Measurements from ENCODE around the gene RORC. TPM values are rescaled to one million over a fixed set of nuclear protein-coding genes. Genes with fewer than 3 reads are reported as not detected.
"Not testable (repeated sequence)": the region's sequence is repeated elsewhere in the genome, so short reads cannot be mapped to it uniquely, and the experiment has no call there.

The RORC gene
- not detected for total RNA-seq
- 0.14 TPM for polyA plus RNA-seq (2013, experiment 1 of 2)
- not detected for polyA plus RNA-seq (2013, experiment 2 of 2)
- long read RNA-seq, experiment 1: 0 reads
- long read RNA-seq, experiment 2: 0 reads
- long read RNA-seq, experiment 3: 0 reads
- long read RNA-seq, experiment 4: 0 reads

- Mint-ChIP-seq H3K27me3 (ENCODE audit: insufficient read depth) (peaks cover 2% of the 10 kb centered on the region), H3K4me1 (peaks cover 20% of the 10 kb centered on the region), H3K27ac (no peak within 1 kb of the TSS), H3K4me3 (no peak within 1 kb of the TSS), H3K36me3 (ENCODE audit: low read depth) (no peaks in the 10 kb centered on the region), H3K9me3 (no peaks in the 10 kb centered on the region)
- Histone ChIP-seq H3K27ac (ENCODE audit: low read depth, low read length) (no peak within 1 kb of the TSS), H3K4me3 (ENCODE audit: low read length) (no peak within 1 kb of the TSS), H3K36me3 (ENCODE audit: control insufficient read depth, insufficient read depth, low read length) (no peaks in the 10 kb centered on the region), H3K4me1 (ENCODE audit: control insufficient read depth, insufficient read depth, low read length) (no peaks in the 10 kb centered on the region), H3K9ac (ENCODE audit: extremely low read depth, low read length, poor library complexity, severe bottlenecking) (no peak within 1 kb of the TSS), H3K9me3 (ENCODE audit: control insufficient read depth, low read length) (no peaks in the 10 kb centered on the region), H3K27me3 (ENCODE audit: control insufficient read depth, insufficient read depth, low read length, poor library complexity, severe bottlenecking) (peaks cover 2% of the 10 kb centered on the region)
- no peak for TF ChIP-seq CTCF (conservative IDR thresholded peaks at IDR 0.05)
- no peak for DNase-seq
- WGBS, 2 experiments (ENCODE audit: insufficient coverage in 1 of 2, insufficient read length in 1 of 2): 79 to 93% methylated on average over 3 to 5 of the region's 5 CpGs
Observed at GRCh38 chr1:151831605-151832004, at the start of gene RORC. Gene RORC (minus strand): TSS chr1:151831802. CDS start chr1:151831764, 38 bp downstream.

DNA sequence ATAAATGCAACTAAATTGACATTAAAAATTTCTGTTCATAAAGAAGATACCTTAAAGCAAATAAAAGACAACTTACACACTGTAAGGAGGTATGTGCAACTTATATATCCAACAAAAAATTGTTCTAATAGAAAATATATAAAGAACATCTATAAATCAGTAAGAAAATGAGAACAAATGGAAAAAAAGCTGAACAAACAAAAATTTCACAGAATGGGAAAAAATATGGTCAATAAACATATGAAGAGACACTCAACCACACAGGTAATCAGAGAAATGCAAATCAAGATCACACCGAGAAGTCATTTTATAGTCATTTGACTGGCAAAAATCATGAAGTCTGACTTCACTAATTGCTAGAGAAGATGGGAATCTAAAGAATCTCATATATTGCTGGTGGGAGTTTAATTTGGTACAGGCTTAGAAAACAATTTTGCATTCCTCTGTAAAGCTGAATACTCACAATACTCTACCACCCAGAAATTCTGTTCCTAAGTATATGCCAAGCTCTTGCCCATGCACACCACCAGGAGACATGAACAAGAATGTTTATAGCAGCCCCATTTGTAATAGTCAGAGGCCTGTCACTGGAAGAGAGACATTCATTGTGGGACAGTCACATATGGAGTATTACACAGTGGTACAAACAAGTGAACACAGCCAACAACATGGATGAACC, 44.0 kb upstream of the RORC start:
- 88 to 100% methylated on average over 1 of the region's 1 CpG for WGBS, 2 experiments (ENCODE audit: insufficient coverage in 1 of 2, insufficient read length in 1 of 2)
- H3K27ac Mint-ChIP-seq: no peak overlapping the region
- Histone ChIP-seq H3K36me3 (ENCODE audit: control insufficient read depth, insufficient read depth, low read length) (no peaks in the 10 kb centered on the region), H3K27ac (ENCODE audit: low read depth, low read length) (no peak overlapping the region), H3K27me3 (ENCODE audit: control insufficient read depth, insufficient read depth, low read length, poor library complexity, severe bottlenecking) (no peaks in the 10 kb centered on the region), H3K4me3 (ENCODE audit: low read length) (no peak overlapping the region), H3K9me3 (ENCODE audit: control insufficient read depth, low read length) (no peaks in the 10 kb centered on the region), H3K4me1 (ENCODE audit: control insufficient read depth, insufficient read depth, low read length) (no peaks in the 10 kb centered on the region), H3K9ac (ENCODE audit: extremely low read depth, low read length, poor library complexity, severe bottlenecking) (no peak overlapping the region)
- H3K4me3 Mint-ChIP-seq: no peak overlapping the region
- DNase-seq: no peak
- H3K4me1 Mint-ChIP-seq: peaks cover 22% of the 10 kb centered on the region
- no peaks in the 10 kb centered on the region for H3K27me3 Mint-ChIP-seq (ENCODE audit: insufficient read depth)
- no peak for TF ChIP-seq CTCF (conservative IDR thresholded peaks at IDR 0.05)
- H3K36me3 Mint-ChIP-seq (ENCODE audit: low read depth): peaks cover 9% of the 10 kb centered on the region
- no peaks in the 10 kb centered on the region for H3K9me3 Mint-ChIP-seq

DNA sequence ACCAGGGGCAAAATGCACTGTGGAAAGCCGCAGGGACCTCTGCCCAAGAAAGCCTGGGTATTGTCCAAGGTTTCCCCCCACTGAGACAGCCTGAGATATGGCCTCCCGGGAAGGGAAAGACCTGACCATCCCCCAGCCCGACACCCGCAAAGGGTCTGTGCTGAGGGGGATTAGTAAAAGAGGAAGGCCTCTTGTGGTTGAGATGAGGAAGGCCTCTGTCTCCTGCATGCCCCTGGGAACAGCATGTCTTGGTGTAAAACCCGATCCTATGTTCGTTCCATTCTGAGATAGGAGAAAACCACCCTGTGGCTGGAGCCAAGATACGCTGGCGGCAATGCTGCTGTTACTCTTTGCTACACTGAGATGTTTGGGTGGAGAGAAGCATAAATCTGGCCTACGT, 41.2 kb upstream of the RORC start:
- not testable (repeated sequence) for H3K36me3 Mint-ChIP-seq (ENCODE audit: low read depth); H3K4me1 ChIP-seq (ENCODE audit: control insufficient read depth, insufficient read depth, low read length); H3K27me3 Mint-ChIP-seq (ENCODE audit: insufficient read depth); H3K27me3 ChIP-seq (ENCODE audit: control insufficient read depth, insufficient read depth, low read length, poor library complexity, severe bottlenecking); H3K9me3 ChIP-seq (ENCODE audit: control insufficient read depth, low read length); H3K27ac ChIP-seq (ENCODE audit: low read depth, low read length); H3K9ac ChIP-seq (ENCODE audit: extremely low read depth, low read length, poor library complexity, severe bottlenecking); H3K4me3 Mint-ChIP-seq; H3K36me3 ChIP-seq (ENCODE audit: control insufficient read depth, insufficient read depth, low read length); H3K4me3 ChIP-seq (ENCODE audit: low read length); H3K9me3 Mint-ChIP-seq
- Mint-ChIP-seq H3K27ac (peak overlapping the region; percentile 88), H3K4me1 (peaks cover 22% of the 10 kb centered on the region)
- peak; percentile 48 for TF ChIP-seq CTCF (conservative IDR thresholded peaks at IDR 0.05)
- peak; percentile 67 for DNase-seq
- WGBS, 2 experiments (ENCODE audit: insufficient coverage in 1 of 2, insufficient read length in 1 of 2): 25 to 59% methylated on average over 3 to 8 of the region's 9 CpGs

Data from endodermal cell (in vitro differentiated cells).